HG02759 (cell line): ENCODE results near the gene GLI2.

Experiments
- ATAC-seq: cut with Tn5 transposase; IDR thresholded peaks from one replicate; pipeline ENCODE4 v1.9.1; 2021; ENCODE audit warnings: mild to moderate bottlenecking, moderate library complexity; ENCODE audit not compliant: unreplicated experiment

Gene GLI2

GRCh38 chr2:120711694-120712093, 24.0 kb upstream of the GLI2 start:
- no peak for ATAC-seq

DNA sequence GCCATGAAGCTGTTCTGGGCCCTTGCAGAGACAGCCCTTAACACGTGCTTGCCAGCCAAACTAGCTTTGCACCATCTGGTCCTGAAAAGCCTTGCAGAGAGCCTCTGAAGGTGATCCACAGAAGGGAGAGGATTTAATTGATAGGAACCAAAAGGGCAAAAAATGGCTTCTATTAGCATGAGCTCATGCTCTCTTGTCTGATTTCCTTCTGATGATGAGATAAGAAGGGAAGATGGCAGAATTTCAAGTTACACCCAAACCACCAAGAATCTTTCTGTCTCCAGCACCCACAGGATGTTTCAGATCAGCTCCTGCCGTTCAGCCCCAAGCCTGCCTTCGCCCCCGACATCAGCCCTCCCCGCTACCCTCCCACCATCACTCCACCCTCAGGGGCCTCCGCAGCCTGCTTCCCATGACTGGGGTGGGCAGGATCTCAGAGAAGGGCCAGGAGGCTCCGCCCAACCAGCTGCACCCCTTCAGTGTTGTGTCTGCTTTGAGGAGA, 23.4 kb upstream of the GLI2 start:
- no peak for ATAC-seq

GRCh38 chr2:120715353-120715752, 20.3 kb upstream of the GLI2 start:
- ATAC-seq, result no peak

DNA sequence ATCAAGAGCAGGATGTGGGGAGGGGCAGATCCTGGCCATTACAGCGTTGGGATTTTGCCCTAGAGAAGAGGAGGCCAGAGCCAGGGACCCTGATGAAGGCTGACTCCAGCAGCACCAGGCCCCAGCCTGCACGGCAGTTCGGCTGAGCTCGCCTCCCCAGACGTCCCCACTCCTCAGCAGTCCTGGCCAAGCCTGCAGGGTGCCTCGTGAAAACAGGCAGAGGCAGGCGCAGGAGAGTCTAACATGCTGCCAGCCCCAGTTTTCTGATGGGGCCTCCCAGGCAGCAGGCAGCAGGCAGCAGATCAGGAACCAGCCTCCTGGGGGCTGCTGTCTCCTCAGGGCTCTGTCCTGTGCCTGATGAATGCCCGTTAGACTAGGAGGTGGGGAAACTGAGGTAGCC, 19.7 kb upstream of the GLI2 start:
- ATAC-seq, result no peak

GRCh38 chr2:120716641-120717585, 18.8 kb upstream of the GLI2 start:
- ATAC-seq, result no peak

DNA sequence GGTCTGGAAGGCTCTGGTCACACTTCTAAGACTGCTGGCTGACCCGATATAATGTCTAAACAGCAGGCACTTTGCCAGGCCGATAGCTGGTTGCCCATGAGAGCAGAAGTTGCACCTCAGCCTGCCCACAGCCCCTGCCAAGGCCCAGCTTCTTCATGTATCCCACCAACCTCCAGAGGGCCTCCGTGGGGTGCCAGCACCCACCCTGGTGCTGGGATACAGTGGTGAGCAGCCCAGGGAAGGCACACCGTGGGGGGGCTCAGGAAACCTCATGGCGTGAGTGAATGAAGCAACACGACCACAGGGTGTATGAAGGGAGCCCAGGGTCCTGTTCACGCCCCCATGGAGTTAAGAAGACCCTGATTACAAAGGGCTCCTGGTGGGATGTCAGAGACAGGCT, 16.2 kb upstream of the GLI2 start:
- no peak for ATAC-seq

DNA sequence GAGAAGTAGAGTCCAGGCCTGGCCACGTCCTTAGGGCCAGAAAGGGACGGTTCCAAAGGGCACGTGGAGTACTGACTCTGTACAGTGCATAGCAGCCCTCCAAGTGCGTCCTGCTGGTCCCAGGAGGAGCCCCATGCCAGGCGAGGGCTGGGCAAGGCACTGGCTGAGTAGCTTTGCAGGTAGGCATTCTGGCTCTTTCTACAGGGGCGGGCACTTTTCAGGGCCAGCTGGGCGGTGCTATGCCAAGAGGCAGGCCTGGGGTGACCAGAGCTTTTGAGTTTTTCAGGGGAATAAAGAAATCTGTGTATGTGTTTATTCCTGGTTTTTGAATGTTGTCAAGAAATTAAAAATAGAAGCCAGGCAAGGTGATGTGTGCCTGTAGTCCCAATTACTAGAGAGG, 15.4 kb upstream of the GLI2 start:
- ATAC-seq, result no peak

GRCh38 chr2:120720746-120721375, 14.8 kb upstream of the GLI2 start:
- no peak for ATAC-seq

GRCh38 chr2:120722246-120722567, 13.5 kb upstream of the GLI2 start:
- ATAC-seq, result no peak

GRCh38 chr2:120722568-120723421, 12.9 kb upstream of the GLI2 start:
- no peak for ATAC-seq

- no peak for ATAC-seq
These were observed 9.4 kb upstream of the GLI2 start for GRCh38 chr2:120726245-120726644.

DNA sequence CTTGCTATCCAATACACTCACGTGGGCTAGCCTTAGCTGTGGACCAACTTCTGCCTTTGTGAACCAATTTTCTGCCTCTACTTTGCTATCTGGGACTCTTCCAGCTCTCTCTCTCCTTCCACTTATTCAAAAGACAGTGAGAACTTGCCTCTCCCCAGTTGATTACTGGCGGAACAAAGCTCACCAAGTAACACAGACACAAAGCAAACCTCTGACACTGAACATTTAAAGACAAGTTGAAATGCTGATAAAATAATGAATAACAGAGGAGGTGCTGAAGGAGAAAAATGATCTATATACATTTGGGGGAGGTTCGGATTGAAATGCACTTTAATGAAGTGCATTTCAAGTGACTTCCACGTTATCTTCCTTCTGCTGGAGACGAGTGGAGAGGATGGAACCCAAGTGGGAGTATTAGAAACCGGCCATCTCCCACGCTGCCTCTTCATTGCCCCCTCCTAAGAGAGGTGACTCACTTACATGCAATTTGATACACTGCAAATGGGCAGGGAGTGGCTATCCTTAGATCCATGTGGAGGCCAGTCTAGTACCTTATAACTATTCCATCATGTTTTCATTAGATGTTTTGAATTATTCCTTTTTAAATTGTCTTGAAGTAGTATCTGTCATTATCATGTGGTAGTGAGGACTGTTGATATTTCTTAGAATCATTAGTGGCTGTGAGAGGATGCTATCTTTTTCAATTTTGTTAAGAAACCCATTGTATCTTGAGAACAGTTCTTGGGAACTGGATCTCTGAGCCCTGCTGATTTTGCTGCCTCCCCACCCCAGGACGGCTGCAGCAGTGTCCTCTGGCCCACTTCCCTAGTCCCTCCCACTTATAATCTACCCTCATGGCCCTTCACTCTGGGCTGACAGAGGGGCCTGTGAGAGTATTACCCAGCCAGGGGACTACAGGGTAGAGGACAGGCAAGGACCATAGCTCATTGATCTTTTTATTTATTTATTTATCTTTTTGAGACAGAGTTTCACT, 6.0 kb upstream of the GLI2 start:
- ATAC-seq, result no peak

- ATAC-seq, result no peak
These were observed 4.5 kb upstream of the GLI2 start for GRCh38 chr2:120731175-120731574.

DNA sequence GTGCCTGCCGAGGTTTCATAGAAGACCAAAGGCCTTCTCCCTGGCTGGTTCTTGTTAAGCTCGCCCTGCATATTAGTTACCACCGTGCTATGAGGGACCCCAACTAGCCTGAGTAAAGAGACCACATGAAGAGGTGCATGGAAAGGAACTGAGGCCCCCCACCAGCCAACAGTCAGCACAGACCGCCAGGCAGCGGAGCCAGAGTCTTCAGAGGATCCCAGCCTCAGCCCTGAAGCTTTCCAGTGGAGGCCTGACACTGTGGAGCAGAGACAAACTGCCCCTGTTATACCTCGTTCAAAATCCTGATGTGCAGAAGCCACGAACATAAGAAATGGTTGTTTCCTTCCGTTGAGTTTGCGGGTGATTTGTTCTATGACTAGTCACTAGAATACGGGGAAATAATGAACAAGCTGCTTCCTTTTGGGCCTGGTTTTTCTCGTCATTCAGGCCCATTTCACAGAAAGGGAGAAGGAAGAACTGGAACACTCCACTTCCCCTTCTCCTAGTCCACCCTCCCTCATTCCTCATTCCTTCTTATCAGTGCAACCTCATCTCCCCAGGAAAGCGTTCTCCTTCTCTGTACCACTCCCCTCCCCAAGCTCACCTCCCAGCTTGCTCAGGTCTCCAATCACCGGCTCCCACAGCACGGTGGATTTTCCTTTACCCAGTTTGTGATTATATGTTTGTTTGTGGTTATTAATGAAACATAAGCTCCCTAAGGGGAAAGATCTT, 3.0 kb upstream of the GLI2 start:
- no peak for ATAC-seq

DNA sequence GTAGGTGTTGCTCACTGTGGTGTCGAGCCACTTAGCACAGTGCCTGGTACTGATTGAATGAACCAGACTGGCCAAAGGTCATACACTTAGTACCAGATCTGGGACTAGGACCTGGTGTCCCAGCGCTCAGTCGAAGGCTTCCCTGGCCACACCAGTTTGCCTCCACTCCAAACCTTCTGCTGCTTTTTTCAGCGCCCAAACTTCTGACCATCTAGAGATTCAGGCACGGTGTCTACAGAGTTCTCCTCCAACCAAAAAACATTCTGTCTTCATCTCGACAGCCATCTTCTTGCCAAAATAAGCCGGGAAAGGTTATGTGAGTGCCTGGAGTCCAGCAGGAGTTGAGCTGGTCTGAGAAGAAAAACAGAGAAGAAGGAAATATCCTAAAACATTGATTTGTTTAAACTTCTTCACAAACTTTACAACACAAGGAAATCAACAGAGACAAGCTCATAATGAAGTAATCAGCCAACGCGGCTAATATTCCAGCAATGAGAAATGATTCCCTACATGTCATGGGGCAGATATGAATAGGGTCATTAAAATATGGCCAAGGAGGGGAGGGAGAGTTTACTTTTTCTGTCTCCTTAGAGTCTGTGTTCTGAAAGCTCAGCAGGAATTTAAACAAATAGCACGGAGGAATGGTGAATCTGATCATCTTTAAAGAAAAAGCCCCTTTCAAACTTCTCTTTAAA, 2.3 kb upstream of the GLI2 start:
- ATAC-seq, result no peak

DNA sequence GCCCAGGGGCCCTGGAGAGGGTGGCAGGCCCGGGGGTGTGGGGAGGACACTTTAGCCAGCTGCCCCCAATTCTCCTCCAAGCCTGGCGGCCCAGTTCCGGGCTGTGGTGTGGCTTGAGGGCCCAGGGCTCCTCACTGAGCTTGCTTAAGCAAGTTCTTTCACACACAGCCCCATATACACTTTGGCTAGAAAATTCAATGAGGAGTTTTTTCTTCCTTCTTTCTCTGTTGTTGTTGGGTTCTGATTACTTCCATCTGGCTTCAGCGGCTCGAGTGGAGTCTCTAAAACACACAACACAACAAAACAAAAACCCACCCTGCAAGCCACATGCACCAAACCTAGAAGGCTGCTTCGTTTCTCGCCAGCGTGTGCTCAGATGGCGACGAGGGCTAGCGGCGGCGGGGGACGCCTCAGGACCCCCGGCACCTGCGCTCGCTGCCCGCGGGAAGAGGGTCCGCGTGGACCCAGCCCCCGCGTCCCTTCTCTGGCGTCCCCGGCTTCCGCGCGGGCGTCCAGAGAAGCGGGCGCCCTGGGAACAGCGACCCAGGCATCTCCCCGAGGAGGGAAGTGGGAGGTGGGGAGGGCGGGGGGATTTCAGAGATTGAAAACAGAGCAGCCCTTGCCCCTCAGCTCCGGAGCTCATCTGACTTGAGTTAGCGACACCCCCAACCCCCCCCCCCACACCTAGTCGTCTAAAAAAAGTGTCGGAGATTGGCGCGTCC, 577 bp upstream of the GLI2 start:
- no peak for ATAC-seq

DNA sequence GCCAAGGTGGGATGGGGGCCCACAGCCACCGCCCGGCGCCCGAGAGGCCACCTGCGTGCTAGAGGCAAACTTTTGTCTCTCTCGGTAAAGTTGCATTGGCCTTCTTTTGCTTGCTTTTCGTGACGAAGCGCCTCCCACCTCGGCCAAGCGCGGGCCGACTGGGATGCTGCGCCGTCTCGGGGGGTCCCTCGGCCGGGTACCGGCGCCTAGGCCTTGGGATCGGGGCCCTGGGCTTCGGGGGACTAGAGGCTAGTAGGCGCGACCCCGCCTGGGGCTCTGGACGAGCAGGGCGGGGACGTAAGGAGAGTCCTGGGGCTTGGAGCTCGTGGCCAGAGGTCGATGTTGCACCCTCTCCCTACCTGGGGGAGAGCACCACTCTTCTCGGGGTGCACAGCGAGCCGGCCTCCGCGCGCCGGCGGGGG, 545 bp downstream of the GLI2 start:
- peak; percentile 13 for ATAC-seq

GRCh38 chr2:120736624-120737339, 1.1 kb downstream of the GLI2 start:
- no peak for ATAC-seq
